NCI-H345 (cell line): ENCODE measurements around the gene C1QTNF8.
A peak's percentile ranks its signal among the peaks of the same experiment; 100 is the strongest.
"Not testable (repeated sequence)": the region's sequence is repeated elsewhere in the genome, so short reads cannot be mapped to it uniquely, and the experiment has no call there.

ENCODE experiments used
- DNase-seq: peaks from one replicate; lab custom pipeline; 2025; lab: John Stamatoyannopoulos, UW

C1QTNF8 gene

DNA sequence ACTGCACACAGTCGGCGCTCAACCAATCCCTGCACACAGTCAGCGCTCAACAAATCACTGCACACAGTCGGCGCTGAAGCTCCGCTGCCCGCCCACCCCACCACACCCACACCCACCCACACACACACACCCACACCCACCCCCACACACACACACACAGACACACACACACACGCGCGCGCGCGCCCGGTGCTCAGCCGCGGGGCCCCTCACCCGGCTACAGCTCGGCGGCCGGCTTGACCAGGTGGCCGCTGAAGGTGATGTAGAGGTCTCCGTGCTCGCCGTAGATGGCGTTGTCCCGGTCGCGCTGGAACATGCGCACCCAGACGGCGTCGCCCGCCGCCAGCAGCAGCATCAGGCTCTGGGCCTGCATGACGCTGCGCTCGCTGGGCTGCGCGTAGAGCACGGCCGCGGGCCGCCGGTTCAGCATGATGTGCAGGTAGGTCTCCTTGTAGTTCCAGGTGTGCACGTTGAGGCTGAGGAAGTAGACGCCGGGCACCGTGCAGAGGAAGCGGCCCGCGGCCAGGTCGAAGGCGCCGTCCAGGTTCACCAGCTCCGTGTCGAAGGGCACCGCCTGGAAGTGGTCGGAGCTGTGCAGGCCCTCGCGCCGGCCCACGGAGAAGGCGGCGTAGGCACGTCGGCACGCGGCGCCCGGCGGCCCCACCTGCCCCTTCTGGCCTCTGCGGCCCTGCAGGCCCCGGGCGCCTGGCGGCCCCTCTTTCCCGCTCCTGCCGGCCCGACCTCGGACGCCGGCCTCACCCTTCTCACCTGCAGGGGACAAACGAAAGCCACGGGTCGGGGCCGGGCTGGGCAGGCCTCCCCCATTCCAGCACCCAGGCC, 2.5 kb downstream of the C1QTNF8 start:
- DNase-seq = no peak

DNA sequence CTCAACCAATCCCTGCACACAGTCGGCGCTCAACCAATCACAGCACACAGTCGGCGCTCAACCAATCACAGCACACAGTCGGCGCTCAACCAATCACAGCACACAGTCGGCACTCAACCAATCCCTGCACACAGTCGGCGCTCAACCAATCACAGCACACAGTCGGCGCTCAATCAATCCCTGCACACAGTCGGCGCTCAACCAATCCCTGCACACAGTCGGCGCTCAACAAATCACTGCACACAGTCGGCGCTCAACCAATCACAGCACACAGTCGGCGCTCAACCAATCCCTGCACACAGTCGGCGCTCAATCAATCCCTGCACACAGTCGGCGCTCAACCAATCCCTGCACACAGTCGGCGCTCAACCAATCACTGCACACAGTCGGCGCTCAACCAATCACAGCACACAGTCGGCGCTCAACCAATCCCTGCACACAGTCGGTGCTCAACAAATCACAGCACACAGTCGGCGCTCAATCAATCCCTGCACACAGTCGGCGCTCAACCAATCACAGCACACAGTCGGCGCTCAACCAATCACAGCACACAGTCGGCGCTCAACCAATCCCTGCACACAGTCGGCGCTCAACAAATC, 3.3 kb downstream of the C1QTNF8 start:
- DNase-seq = not testable (repeated sequence)

DNA sequence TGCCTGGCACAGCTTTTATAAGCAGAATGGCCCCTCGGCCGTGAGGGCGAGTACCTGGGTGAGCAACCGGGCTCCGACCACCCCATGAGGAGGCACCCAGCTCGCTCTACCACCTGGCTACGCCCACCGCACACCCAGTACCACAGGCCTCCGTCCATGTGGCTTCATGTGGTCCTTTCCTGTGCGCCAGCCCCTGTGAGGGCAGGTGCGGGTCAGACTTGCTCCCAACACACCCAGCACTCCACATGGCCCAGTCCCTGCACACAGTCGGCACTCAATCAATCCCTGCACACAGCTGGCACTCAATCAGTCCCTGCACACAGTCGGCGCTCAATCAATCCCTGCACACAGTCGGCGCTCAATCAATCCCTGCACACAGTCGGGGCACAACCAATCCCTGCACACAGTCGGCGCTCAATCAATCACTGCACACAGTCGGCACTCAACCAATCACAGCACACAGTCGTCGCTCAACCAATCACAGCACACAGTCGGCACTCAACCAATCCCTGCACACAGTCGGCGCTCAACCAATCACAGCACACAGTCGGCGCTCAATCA, 4.0 kb downstream of the C1QTNF8 start:
- DNase-seq = no peak

DNA sequence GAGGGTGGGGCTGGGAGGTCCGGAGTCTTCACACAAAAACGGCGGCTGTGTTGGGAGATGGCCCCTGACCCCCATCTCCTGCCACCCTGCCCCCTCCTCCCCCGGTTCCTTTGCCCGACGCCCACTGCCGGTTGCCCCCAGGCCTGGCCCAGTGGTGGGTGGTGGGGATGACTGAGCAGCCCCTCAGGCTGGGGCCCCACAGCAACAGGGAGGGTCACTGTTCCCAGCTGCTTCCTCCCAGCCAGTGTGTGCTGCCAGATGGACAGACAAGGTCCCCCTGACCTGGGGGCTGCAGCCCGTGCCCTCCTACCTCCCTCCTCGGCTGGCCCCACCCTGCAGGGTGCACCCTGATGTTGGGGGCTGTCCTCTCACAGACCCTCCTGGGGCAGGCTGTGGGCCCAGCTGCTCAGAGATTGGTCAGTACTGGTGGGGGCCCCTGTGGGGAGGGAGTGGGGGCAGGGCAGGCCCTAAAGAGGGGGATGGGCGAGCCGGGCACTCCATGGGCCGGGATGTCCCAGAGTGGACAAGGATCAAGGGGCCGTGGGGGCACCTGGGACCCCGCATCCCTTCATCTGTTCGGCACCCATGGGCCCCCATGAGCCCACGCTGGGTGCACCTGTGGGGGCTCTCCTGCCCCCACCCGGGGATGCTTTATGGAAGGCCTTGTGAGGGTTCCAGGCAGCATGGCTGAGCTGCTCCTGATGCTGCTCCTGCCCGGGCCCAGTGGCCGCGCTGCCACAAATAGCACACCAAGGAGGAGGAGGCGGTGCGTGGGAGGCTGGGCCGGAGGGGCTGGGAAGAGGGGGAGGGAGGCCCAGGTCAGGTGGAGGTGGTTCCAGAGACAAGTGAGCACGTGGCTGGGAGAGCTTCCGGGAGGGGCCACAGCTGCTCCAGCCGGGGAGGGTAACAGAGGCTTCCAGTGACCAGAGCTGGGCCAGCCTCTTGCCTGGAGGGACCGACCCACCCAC, 5.1 kb downstream of the C1QTNF8 start:
- no peak for DNase-seq

DNA sequence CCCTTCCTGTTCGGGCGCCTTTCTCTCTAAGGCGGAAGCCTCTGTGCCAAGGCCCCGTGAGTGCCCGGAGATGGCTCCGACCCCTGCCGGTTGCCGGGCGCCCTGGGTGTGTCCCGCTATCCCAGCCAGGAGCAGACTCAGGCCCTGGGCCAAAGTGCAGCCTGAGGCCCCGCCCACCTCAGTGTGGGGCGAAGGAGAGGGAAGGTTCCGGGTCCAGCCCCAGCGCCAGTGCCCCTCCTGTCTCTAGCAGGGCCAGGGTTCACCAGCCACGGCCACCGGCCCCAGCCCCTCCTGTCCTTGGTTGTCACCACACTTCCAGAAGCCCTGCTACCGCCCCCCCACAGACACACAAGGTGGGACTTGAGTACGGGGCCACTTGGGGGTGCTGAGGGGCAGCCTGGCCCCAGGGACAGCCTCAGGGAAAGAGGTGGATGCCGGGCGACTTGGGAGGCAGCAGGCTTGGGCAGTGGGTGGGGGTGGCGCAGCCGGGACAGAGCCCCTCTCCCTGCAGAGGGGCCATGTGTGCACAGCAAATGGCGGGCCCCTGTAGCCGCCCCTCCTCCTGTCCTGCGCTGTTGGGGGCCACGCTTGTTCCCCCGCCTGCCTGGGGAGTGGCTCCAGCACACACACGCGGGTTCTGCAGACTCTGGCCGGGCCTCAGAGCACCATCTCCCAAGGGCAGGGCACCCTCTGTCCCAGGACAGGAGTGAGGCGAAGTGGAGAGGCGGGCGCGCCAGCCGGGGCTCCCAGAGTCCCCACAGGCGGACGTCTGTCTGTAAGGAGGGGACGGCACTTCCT, 6.0 kb downstream of the C1QTNF8 start:
- no peak for DNase-seq

DNA sequence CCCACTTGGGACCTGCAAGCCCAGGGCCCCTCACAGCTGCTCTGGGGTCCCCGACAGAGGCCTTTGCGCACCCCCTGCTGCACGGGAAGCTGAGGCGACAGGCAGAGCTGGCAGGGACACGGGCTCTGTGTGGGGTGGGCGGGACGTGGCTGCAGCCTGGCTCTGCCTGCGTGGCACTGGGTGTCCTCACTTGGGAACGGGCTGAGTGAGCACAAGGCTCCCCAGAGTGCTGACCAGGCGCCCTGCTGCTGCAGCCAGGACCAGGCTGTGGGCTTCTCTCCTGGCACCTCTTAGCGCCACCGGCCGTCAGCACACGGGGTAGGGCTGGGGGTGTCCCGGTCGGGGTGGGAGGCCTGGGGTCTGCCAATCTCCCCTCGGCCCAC, 6.6 kb downstream of the C1QTNF8 start:
- DNase-seq = no peak

DNA sequence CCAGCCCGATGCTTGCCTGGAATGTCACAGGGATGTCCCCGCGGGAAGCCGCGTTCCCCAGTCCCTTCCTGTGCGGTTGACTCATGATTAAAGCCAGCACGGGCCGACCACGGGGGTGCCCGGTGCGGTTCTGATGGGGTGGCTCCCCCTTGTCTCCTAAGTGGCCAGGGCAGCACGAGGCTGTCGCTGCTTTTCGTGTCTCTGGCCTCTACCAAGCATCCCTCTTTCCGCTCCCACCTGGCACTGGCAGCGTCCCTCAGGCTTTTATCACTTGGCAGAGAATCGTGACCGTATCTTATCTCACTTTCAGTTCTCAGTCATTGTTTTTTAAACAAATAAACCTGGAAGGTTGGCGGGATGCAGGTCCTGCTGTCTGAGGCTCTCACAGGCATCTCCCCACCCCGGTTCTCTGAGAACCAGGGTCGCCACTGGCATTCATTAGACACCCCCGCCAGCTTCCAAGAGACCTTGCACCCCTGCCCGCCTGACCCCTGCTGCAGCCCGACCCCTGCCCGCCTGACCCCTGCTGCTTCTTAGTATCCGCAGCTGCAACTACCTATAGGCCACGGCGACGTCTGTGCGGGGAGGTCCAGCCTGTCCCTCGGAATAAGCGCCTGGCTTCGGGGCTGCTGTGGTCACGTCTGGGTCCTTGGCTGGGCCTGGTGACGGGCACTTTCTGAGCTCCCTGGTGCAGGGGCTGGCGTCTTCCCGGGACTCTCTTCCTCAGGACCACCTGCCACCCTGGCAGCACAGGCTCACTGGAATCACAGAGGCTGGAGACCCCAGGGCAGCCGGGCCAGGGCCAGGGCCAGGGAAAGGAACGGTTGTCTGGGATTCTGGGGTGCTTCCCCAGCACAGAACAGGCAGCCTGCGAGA, 7.5 kb downstream of the C1QTNF8 start:
- peak; percentile 51 for DNase-seq

DNA sequence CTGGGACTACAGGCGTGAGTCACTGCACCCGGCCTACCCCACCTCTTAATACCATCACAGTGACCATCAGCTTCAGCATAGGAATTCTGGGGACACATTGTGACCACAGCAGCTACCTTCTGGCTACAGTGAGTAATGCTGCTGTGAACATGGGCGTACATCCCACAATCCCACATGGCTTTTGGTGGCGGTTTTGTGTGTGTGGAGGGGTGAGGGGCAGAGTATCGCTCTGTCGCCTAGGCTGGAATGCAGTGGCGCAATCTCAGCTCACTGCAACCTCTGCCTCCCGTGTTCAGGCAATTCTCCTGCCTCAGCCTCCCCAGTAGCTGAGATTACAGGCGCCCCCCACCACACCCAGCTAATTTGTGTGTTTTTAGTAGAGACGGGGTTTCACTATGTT, 9.6 kb downstream of the C1QTNF8 start:
- DNase-seq = not testable (repeated sequence)

DNA sequence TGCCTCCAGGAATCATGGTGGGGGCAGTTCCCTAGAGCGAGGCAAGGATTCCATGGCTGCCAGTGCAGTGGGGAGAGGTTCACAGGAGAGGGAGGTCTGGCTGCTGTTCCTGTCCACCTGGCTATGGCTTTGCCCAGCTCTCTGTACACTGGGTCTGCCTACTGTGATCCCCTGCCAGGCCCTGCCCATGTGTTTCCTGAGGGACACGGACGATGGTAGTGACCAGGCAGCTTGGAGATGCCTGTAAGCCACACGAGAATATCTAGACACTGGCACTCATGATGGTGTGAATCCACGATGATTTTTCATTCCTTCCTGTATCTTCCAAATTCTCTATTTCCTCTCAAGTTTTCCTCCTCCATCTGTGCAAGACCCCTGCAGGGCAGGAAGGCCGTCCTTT, 11.1 kb downstream of the C1QTNF8 start:
- no peak for DNase-seq

DNA sequence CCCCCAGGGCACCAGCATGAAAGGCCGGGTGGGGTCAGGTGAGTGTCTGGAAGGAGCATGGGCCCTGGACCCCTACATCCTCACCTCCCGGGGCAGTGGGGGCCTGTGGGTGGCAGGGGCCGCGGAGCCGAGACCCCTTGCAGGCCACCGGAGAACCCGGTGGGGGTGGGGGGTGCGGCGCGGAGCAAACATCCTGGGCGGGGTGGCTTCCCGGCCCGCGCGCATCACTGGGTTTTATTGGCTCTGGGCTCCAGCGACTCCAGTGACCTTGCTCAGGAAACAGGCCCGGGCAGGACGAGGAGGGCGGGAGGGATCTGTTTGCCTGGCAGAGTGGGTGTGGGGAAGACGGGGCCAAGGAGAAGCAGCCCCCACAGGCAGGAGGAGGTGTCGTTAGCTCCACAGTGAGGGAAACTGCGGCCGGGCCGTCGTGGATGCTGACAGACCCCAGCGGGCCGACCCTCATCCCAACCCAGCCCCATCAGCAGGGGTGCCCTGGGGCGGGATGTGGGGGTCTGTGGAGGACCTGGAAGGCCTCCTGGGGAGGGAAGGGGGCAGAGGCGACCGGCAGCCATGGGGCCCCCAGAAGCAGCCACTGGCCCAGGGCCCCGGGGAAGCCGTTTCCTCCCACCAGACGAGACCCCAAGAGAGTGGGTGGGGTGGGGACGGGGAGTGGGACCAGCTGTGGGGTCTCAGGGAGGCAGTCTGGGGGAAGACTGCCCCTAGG, 12.9 kb downstream of the C1QTNF8 start:
- no peak for DNase-seq

DNA sequence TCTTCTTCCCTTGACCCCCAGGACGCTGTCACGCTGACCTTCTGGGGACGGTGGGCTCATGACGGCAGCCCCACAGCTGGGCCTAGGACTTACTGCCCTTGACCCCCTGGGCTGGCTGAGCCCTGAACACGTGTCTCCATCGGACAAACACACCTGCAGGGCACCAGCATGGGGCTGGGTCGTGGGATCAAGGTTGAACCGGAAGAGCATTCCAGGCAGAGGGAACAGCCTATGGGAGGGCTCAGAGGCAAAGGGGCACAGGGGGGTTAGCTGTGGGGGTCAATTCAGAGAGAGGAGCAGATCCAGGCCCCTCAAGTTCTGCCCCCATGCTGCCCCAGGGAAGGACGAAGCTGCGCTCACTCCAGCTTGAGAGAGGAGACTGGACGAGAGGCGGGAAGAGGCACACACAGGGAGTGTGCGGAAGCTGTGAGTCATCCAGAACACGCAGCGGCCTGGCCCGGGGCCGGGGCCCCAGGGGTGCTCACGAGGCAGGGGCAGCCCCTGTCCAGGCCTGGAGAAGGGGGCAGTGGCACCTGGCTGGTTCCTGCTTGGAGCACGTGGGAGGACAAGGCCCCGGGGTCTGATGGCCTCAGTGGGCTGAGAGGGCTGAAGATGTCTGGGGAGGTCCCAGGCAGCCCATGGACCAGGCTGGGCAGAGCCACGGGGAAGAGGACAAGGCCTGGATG, 13.6 kb downstream of the C1QTNF8 start:
- no peak for DNase-seq

DNA sequence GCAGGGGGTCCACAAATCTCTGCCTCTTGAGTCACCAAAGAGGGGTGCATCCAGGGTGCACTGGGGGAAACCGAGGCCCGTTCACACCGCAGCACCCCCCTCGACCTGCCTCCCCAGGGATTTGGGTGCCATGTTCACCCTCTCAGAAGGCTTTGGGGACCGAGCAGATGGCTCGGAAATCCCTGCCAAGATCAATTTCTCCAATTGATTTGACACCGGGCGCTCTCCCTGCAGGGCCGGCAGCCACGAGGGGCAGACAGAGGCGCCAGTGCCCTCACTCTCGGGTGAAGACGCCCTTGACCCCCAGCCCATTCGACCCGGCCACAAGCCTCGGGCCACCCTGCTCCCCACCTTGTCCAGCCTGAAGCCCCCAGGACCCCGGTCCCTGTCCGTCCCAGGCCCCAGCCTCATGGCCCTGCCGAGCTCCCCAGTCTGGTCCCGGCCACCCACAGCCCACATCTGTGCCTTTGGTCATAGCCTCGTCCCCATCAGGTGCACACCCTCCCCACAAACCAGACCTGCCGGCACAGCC, 14.2 kb downstream of the C1QTNF8 start:
- no peak for DNase-seq

DNA sequence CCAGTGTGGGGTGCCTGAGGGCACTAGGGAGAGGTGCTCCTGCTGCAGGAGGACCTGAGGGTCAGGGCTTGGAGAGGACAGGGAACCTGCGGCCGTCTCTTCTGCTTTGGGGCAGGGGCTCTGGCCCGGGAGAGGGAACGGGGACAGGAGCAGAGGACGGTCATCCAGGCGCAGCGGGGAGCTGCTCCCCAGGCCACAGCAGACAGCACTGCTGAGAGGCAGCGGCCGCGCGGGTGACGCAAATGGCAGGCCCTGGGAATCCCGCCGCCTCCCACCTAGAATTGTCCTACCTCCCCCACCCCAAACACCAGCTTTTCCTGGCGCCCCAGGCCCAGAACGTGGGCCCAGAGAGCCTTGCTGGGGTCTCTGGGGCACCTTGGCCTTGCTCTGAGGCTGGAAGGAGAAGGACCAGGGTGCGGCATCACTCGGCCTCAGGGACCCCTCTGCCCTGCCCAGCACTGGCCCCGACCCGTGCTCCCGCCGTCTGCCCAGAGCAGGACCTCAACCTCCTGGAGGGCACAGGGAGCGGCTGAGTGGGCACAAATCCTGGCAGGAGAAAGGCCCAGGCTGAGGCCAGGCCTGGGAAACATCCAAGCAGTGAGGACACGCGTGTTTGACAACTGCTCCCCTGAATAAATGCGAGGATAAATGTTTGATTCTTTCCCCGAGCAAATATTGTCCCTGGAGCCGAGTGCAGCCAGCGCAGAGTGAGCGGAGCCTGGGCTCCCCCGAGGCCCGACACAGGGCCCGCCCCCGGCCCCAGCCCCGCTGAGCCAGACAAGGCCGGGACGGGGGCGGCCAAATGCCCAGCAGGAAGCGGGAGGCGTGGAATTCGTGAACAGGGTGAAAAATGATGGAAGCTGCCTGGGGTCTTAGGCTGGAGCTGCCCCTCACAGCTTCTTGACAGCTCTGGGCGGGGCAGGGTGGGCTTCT, 15.0 kb downstream of the C1QTNF8 start:
- no peak for DNase-seq

DNA sequence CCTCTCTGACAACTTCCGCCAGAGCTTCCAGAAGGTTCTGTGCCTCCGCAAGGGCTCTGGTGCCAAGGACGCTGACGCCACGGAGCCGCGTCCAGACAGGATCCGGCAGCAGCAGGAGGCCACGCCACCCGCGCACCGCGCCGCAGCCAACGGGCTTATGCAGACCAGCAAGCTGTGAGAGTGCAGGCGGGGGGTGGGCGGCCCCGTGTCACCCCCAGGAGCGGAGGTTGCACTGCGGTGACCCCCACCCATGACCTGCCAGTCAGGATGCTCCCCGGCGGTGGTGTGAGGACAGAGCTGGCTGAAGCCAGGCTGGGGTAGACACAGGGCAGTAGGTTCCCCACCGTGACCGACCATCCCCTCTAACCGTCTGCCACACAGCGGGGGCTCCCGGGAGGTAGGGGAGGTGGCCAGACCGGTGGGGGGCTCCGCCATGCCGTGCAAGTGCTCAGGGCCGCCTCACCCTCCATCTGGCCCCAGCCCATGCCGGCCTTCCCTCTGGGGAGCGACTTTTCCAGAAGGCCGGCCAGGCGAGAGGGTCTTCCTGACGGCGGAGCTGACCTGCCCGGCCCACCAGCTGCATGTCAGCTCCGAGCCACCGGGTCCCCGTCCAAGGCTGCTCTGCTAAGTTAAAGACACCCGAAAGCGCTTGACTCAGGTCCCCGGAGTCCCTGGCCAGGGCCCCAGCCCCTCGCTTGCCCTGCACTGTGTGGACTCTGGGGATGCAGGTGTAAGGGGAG, 16.1 kb downstream of the C1QTNF8 start:
- DNase-seq = no peak

DNA sequence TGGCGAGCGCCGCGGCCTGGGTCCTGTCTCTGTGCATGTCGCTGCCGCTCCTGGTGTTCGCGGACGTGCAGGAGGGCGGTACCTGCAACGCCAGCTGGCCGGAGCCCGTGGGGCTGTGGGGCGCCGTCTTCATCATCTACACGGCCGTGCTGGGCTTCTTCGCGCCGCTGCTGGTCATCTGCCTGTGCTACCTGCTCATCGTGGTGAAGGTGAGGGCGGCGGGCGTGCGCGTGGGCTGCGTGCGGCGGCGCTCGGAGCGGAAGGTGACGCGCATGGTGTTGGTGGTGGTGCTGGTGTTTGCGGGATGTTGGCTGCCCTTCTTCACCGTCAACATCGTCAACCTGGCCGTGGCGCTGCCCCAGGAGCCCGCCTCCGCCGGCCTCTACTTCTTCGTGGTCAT, 16.7 kb downstream of the C1QTNF8 start:
- DNase-seq = no peak

DNA sequence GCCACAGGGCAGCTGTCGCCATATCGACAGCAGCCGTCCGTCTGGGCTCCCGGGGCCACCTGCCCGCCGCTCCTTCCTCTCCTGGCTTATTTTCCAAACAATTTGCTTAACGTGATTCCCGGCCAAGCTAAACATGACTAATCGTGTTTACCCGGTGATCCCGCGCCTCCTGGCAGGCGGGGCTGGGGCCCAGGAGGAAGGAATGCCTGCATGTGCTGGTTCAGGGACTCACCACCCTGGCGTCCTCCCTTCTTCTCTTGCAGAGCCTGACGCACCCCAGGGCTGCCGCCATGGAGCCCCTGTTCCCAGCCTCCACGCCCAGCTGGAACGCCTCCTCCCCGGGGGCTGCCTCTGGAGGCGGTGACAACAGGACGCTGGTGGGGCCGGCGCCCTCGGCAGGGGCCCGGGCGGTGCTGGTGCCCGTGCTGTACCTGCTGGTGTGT, 17.4 kb downstream of the C1QTNF8 start:
- DNase-seq = peak; percentile 78
